Smooth muscle cell (in vitro differentiated cells): ENCODE results near the gene HSPB7. TPM values are rescaled to one million over a fixed set of nuclear protein-coding genes. Genes with fewer than 3 reads are reported as not detected.

Source experiments
- DNase-seq: peaks from one replicate; lab custom pipeline; 2025; ENCODE audit not compliant: unreplicated experiment; lab: John Stamatoyannopoulos, UW
- H2AFZ ChIP-seq: fragments of 200-600 bp; sonication (generic); 2 replicates; pipeline ENCODE4 v1.6.0; 2016; ENCODE audit warnings: antibody characterized with exemption, low read depth, mild to moderate bottlenecking
- H3F3A ChIP-seq: fragments of 200-600 bp; sonication (generic); 2 replicates; pipeline ENCODE4 v1.6.0; 2017; ENCODE audit warnings: antibody characterized with exemption, low read depth
- H3K27ac ChIP-seq: fragments of 200-600 bp; sonication (generic); 2 replicates; pipeline ENCODE4 v1.5.1; 2016; ENCODE audit warnings: low read depth, mild to moderate bottlenecking
- H3K27me3 ChIP-seq: fragments of 200-600 bp; sonication (generic); 2 replicates; pipeline ENCODE4 v1.6.1; 2016; ENCODE audit warnings: low read depth, mild to moderate bottlenecking
- H3K36me3 ChIP-seq: fragments of 200-600 bp; sonication (generic); 2 replicates; pipeline ENCODE4 v1.5.1; 2016; ENCODE audit warnings: low read depth
- H3K4me1 ChIP-seq: fragments of 200-600 bp; sonication (generic); 2 replicates; pipeline ENCODE4 v1.5.1; 2016; ENCODE audit warnings: low read depth
- H3K4me2 ChIP-seq: fragments of 200-600 bp; sonication (generic); 2 replicates; pipeline ENCODE4 v1.6.0; 2016; ENCODE audit warnings: mild to moderate bottlenecking
- H3K4me3 ChIP-seq: fragments of 200-600 bp; sonication (generic); 2 replicates; pipeline ENCODE4 v1.5.1; 2016; ENCODE audit warnings: mild to moderate bottlenecking
- H3K79me2 ChIP-seq: fragments of 200-600 bp; sonication (generic); 2 replicates; pipeline ENCODE4 v1.6.0; 2016; ENCODE audit warnings: low read depth, mild to moderate bottlenecking
- H3K9ac ChIP-seq: fragments of 200-600 bp; sonication (generic); 2 replicates; pipeline ENCODE4 v1.6.0; 2016; ENCODE audit warnings: low read depth
- H3K9me3 ChIP-seq: fragments of 200-600 bp; sonication (generic); replicated peaks from 2 replicates; pipeline ENCODE4 v1.5.1; 2016; ENCODE audit warnings: low read depth
- H4K20me1 ChIP-seq: fragments of 200-600 bp; sonication (generic); 2 replicates; pipeline ENCODE4 v1.6.0; 2016; ENCODE audit warnings: low read depth
- CTCF ChIP-seq: fragments of 200-600 bp; sonication (generic); IDR thresholded peaks from 2 replicates; pipeline ENCODE4 v1.5.1; 2017; ENCODE audit warnings: borderline replicate concordance, mild to moderate bottlenecking, antibody characterized with exemption; ENCODE audit not compliant: insufficient read depth, poor library complexity, severe bottlenecking
- WGBS: methylation state at CpG from one replicate; pipeline ENCODE4 v1.1.7; 2016; ENCODE audit warnings: low lambda C conversion rate; 5-methylcytosine and 5-hydroxymethylcytosine counted together
- polyA plus RNA-seq: library from polyadenylated mRNA; unstranded; fragments of >200 nt; fragmentation: Nextera tagmentation; extraction: Ambion mirVana; gene quantifications from 2 replicates; pipeline ENCODE4 v1.2.1, GENCODE V29; 2016
- total RNA-seq: library from RNA; depleted of rRNA; stranded (reverse); fragments of >200 nt; gene quantifications from 2 replicates; pipeline ENCODE4 v1.2.3, GENCODE V29; 2014

HSPB7 gene
- total and polyA plus RNA-seq, 2 experiments from 2014 or later: 23.0 to 80.5 TPM

DNA sequence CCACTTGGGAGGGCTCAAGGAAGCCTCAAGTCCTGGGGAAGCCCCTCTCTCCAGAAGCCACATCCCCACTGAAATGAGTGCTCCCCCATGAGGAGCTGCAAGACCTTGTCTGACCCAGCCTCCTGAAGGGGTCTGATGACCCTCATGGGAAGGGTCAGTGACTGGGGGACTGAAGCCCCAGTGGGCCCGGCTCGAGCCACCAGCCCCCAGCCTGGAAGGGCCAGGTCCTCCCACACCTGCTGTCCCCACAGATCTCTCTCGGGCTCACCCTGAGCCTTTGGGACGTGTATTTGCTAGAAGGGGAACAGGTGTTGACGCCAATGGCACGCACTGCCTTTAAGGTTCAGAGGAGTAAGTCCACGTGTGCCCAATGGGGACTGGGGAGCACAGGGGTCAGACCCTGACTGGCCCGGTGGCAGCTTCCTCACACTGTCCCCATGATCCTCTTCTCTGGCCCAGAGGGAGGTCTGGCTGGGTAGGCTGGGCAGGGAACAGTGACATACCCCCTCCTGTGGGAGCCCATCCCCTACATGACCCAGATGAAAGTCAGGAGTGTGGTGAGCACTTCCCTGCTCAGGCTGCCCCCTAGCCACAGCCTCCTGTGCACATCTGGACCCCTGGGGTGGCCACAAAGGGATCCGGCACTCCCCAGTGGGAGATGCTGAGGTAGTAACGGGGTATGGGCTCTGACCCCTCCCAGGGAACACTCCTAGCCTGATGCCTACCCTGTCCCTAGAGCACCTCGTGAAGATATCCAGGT is 26.2 kb downstream of the HSPB7 start:
- no peaks in the 10 kb centered on the region for H3K36me3 ChIP-seq
- H3K4me1 ChIP-seq: no peaks in the 10 kb centered on the region
- no peaks in the 10 kb centered on the region for H3K9me3 ChIP-seq
- H3K4me3 ChIP-seq: no peak overlapping the region
- DNase-seq: no peak
- no peak overlapping the region for H3K27ac ChIP-seq
- H3K27me3 ChIP-seq: no peaks in the 10 kb centered on the region
- 88% methylated on average over 11 of the region's 11 CpGs for WGBS
- no peaks in the 10 kb centered on the region for H3F3A ChIP-seq
- no peak overlapping the region for H2AFZ ChIP-seq
- no peak overlapping the region for H3K4me2 ChIP-seq
- H3K9ac ChIP-seq: no peak overlapping the region
- no peak for TF ChIP-seq CTCF
- H3K79me2 ChIP-seq: no peaks in the 10 kb centered on the region
- no peaks in the 10 kb centered on the region for H4K20me1 ChIP-seq

GRCh38 chr1:15989776-15990175 is 28.1 kb downstream of the HSPB7 start:
- Histone ChIP-seq H3K4me1 (no peaks in the 10 kb centered on the region), H3K9me3 (no peaks in the 10 kb centered on the region), H4K20me1 (no peaks in the 10 kb centered on the region), H3K4me2 (no peak overlapping the region), H2AFZ (no peak overlapping the region), H3K27me3 (no peaks in the 10 kb centered on the region), H3K4me3 (no peak overlapping the region), H3F3A (no peaks in the 10 kb centered on the region), H3K9ac (no peak overlapping the region), H3K79me2 (no peaks in the 10 kb centered on the region), H3K36me3 (no peaks in the 10 kb centered on the region), H3K27ac (no peak overlapping the region)
- DNase-seq: no peak
- TF ChIP-seq CTCF: no peak
- 94% methylated on average over 9 of the region's 9 CpGs for WGBS

GRCh38 chr1:15988856-15989736 is 28.7 kb downstream of the HSPB7 start:
- WGBS: 84% methylated on average over 10 of the region's 13 CpGs
- no peaks in the 10 kb centered on the region for H3K36me3 ChIP-seq
- no peaks in the 10 kb centered on the region for H3K4me1 ChIP-seq
- H4K20me1 ChIP-seq: no peaks in the 10 kb centered on the region
- H3K79me2 ChIP-seq: no peaks in the 10 kb centered on the region
- H3F3A ChIP-seq: no peaks in the 10 kb centered on the region
- no peak overlapping the region for H3K4me3 ChIP-seq
- DNase-seq: no peak
- no peaks in the 10 kb centered on the region for H3K9me3 ChIP-seq
- no peak for TF ChIP-seq CTCF
- no peak overlapping the region for H3K9ac ChIP-seq
- H3K27ac ChIP-seq: no peak overlapping the region
- H2AFZ ChIP-seq: no peak overlapping the region
- H3K4me2 ChIP-seq: no peak overlapping the region
- no peaks in the 10 kb centered on the region for H3K27me3 ChIP-seq
